PFSK-1 (cell line): ENCODE data around the gene HERC5. TPM values are rescaled to one million over a fixed set of nuclear protein-coding genes. Genes with fewer than 3 reads are reported as not detected.

Experiments
- FOXP2 ChIP-seq: optimal IDR thresholded peaks from 2 replicates; pipeline ENCODE3; 2011; ENCODE audit warnings: borderline replicate concordance, control low read depth, inconsistent platforms; ENCODE audit not compliant: insufficient read depth; ENCODE audit errors: extremely low read length, extremely low read depth
- POLR2AphosphoS5 ChIP-seq: IDR thresholded peaks from 2 replicates; pipeline ENCODE4 v1.6.1; 2012; ENCODE audit warnings: low read depth, mild to moderate bottlenecking, control low read depth, low read length, moderate library complexity
- SIN3A ChIP-seq: IDR thresholded peaks from 2 replicates; pipeline ENCODE4 v1.6.1; 2012; ENCODE audit warnings: mild to moderate bottlenecking, low read length, moderate library complexity, borderline replicate concordance; ENCODE audit not compliant: insufficient read depth
- TAF1 ChIP-seq: IDR thresholded peaks from 2 replicates; pipeline ENCODE4 v1.6.1; 2012; ENCODE audit warnings: low read length, control low read depth, borderline replicate concordance; ENCODE audit not compliant: insufficient read depth
- polyA plus RNA-seq: library from polyadenylated mRNA; unstranded; fragments of >200 nt; gene quantifications from one replicate; pipeline ENCODE4 v1.2.1, GENCODE V29; 2012; ENCODE audit warnings: low read depth, missing spikeins; ENCODE audit not compliant: insufficient read length
- TF ChIP-seq, protein P1 (sequence below), 2 experiments: IDR thresholded peaks; 2 replicates each; pipeline versions ENCODE4 v1.6.1 to v1.8.0; 2011 to 2012; ENCODE audit warnings: low read depth in 2 of 2, low read length in 2 of 2, control low read depth in 1 of 2, inconsistent platforms in 1 of 2, mild to moderate bottlenecking in 1 of 2, moderate library complexity in 1 of 2; ENCODE audit not compliant: insufficient read depth in 1 of 2

HERC5 gene
- polyA plus RNA-seq = not detected

DNA sequence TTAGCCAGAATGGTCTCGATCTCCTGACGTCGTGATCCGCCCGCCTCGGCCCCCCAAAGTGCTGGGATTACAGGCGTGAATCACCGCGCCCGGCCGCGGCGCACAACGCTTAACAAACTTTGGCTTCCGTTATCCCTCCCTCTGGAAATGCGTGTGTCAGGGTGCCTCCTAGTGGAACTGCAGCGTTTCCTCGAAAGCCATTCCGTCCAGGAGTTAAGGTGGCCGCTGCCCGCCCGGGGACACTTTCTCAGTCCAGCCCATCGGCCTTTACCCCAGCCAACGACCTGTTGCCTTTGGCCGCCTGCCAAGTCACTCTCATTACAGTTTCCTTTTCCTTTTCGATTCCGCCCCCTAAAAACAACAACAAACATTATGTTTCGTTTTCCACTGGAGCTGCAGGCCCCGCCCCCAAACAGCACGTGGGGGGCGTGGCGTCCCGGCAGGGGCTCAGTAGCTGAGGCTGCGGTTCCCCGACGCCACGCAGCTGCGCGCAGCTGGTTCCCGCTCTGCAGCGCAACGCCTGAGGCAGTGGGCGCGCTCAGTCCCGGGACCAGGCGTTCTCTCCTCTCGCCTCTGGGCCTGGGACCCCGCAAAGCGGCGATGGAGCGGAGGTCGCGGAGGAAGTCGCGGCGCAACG lies at the start of gene HERC5:
HERC5 (plus strand) TSS at position 450 of the 637 bp plus-strand sequence; CDS start at position 601, 151 bp downstream.
- TF ChIP-seq, protein P1, sequence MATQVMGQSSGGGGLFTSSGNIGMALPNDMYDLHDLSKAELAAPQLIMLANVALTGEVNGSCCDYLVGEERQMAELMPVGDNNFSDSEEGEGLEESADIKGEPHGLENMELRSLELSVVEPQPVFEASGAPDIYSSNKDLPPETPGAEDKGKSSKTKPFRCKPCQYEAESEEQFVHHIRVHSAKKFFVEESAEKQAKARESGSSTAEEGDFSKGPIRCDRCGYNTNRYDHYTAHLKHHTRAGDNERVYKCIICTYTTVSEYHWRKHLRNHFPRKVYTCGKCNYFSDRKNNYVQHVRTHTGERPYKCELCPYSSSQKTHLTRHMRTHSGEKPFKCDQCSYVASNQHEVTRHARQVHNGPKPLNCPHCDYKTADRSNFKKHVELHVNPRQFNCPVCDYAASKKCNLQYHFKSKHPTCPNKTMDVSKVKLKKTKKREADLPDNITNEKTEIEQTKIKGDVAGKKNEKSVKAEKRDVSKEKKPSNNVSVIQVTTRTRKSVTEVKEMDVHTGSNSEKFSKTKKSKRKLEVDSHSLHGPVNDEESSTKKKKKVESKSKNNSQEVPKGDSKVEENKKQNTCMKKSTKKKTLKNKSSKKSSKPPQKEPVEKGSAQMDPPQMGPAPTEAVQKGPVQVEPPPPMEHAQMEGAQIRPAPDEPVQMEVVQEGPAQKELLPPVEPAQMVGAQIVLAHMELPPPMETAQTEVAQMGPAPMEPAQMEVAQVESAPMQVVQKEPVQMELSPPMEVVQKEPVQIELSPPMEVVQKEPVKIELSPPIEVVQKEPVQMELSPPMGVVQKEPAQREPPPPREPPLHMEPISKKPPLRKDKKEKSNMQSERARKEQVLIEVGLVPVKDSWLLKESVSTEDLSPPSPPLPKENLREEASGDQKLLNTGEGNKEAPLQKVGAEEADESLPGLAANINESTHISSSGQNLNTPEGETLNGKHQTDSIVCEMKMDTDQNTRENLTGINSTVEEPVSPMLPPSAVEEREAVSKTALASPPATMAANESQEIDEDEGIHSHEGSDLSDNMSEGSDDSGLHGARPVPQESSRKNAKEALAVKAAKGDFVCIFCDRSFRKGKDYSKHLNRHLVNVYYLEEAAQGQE (IDR thresholded peaks at IDR 0.05; ENCODE audit: insufficient read depth in 1 of 2, low read depth in 2 of 2, low read length in 2 of 2) = no peak
- TF ChIP-seq TAF1 (no peak), SIN3A (0 out of 2 replicates have a peak, but pooled peaks have one; percentile 45), POLR2AphosphoS5 (no peak), FOXP2 (peak; percentile 72)

DNA sequence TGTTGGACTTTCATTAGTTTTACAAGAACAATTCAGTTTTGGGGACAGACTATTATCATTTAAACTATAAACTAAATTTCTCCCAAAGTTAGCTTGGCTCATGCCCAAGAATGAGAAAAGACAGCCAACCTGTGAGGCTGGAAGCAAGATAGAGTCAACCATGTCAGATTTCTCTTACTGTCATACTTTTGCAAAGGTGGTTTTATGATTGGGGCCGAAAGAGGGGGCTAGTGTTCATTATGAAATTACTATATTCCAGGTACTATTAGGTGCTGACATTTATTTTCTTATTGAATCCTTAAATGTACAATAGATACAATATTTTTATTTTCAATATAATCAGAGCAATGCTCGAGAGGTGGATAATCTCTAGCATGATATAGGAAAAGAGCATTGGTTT lies 47.7 kb upstream of the HERC5 start:
- TF ChIP-seq POLR2AphosphoS5 (no peak), FOXP2 (no peak), TAF1 (no peak), SIN3A (no peak)
- TF ChIP-seq, protein P1 (IDR thresholded peaks at IDR 0.05; ENCODE audit: insufficient read depth in 1 of 2, low read depth in 2 of 2, low read length in 2 of 2) = no peak

DNA sequence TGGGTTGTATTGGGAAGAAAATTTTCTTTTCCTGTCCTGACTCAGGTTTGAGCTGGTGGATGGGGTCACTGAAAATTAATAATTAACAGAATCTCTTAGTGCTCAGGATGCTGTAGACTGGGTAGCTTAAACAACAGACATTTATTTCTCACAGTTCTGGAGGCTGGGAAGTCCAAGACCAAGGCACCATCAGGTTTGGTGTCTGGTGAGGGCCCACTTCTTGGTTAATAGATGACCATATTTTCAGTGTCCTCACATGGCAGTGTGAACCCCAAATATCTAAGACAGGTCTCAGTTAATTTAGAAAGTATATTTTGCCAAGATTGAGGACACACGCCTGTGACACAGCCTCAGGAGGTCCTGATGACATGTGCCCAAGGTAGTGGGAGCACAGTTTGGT lies 47.1 kb upstream of the HERC5 start:
- TF ChIP-seq SIN3A = no peak
- TF ChIP-seq, protein P1 (IDR thresholded peaks at IDR 0.05; ENCODE audit: insufficient read depth in 1 of 2, low read depth in 2 of 2, low read length in 2 of 2) = no peak

DNA sequence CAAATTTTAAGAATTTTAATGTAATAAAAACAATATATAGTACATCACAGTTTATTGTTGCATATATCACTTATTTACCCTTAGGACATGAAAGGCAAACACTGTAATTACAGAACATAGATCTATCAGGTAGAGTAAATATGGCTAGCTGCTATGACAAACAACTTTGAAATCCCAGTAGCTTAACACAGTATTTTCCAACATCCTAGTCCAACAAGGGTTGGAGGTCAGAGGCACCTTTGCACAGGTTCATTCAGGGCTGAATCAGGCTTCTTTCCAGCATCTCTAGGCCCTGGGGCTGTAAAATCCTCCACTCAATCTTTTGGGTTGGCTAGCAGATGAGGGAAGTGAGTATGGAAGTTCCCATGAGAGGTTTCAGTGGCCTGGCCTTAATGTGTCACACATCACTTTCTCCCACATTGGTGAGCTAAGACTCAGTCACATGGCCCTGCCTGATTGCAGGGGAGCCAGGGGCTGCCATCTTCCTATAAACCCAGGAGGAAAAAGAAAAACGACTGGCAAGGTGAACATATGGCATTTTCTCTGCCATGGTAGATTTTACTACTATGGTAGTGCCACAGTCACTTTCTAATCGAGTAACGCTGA lies 45.3 kb upstream of the HERC5 start:
- TF ChIP-seq POLR2AphosphoS5 (no peak), FOXP2 (no peak), TAF1 (no peak), SIN3A (no peak)
- TF ChIP-seq, protein P1 (IDR thresholded peaks at IDR 0.05; ENCODE audit: insufficient read depth in 1 of 2, low read depth in 2 of 2, low read length in 2 of 2) = no peak

DNA sequence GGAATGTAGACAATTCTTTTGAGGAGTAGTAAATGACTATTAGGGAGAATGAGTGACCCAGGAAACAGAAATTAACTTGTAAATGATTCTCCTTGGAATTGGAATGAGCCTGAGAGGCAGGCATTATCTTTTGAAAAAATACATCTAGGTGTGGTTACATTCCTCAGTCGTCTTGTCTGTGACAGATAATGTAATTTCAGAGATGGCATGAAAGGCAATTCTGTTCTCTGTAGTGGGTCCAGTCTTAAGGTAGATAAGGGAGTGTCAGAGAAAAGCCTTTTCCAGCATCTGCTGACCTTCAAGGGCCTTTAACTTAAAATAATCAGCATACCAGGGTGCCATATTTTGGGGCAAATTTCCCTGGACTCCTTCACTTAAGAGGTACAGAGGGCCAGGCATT lies 43.1 kb upstream of the HERC5 start:
- TF ChIP-seq, protein P1 (IDR thresholded peaks at IDR 0.05; ENCODE audit: insufficient read depth in 1 of 2, low read depth in 2 of 2, low read length in 2 of 2) = no peak
- TF ChIP-seq POLR2AphosphoS5 = no peak
- no peak for TF ChIP-seq TAF1
- TF ChIP-seq FOXP2 = no peak
- TF ChIP-seq SIN3A = no peak
